Upper lobe of right lung (tissue), 1 donor: ENCODE data around the gene RUNDC1. TPM values are rescaled to one million over a fixed set of nuclear protein-coding genes. Genes with fewer than 3 reads are reported as not detected.

Experiments
- ATAC-seq: fragments of 200-7000 bp; cut with Tn5 transposase; one replicate; pipeline ENCODE4 v1.9.1; 2020; ENCODE audit warnings: mild to moderate bottlenecking, moderate library complexity
- DNase-seq: peaks from one replicate; pipeline ENCODE4 v3.0.0-alpha.2; 2020
- H3K27ac ChIP-seq: fragments of 200-600 bp; one replicate; pipeline ENCODE4 v1.8.0; 2022
- H3K27me3 ChIP-seq: fragments of 200-600 bp; one replicate; pipeline ENCODE4 v1.8.0; 2022; ENCODE audit warnings: mild to moderate bottlenecking
- H3K36me3 ChIP-seq: fragments of 200-600 bp; one replicate; pipeline ENCODE4 v1.8.0; 2022
- H3K4me1 ChIP-seq: fragments of 200-600 bp; one replicate; pipeline ENCODE4 v1.8.0; 2022
- H3K4me3 ChIP-seq: fragments of 200-600 bp; one replicate; pipeline ENCODE4 v1.8.0; 2022; ENCODE audit warnings: mild to moderate bottlenecking
- H3K9me3 ChIP-seq: fragments of 200-600 bp; one replicate; pipeline ENCODE4 v1.8.0; 2022
- CTCF ChIP-seq: fragments of 200-600 bp; IDR thresholded peaks from one replicate; pipeline ENCODE4 v1.8.0; 2022; ENCODE audit warnings: antibody characterized with exemption
- intact Hi-C: fragments of 100-400 bp; cut with DNase I; formaldehyde crosslinking; loops from one replicate; pipeline ENCODE4 v1.11.0; 2022
- total RNA-seq: library from RNA; stranded (reverse); fragmentation: NEBNext Ultra II Directional; extraction: Animal tissue kit (Norgen Biotek cat#: 25700); gene quantifications from one replicate; pipeline ENCODE4 v1.2.1, GENCODE V29; 2021
- donor health status: DM: no; HTN: yes; CAD: no; lungs with severe emphysema.

RUNDC1 gene
- total RNA-seq, 1 donor from 2014 or later = 14.4 TPM

GRCh38 chr17:43028221-43028861 is 48.0 kb downstream of the RUNDC1 start:
- no peaks in the 10 kb centered on the region for H3K36me3 ChIP-seq
- peaks cover 9% of the 10 kb centered on the region for H3K4me1 ChIP-seq
- no peak overlapping the region for H3K27ac ChIP-seq
- TF ChIP-seq CTCF = no peak
- no peaks in the 10 kb centered on the region for H3K27me3 ChIP-seq
- no peak for DNase-seq
- H3K9me3 ChIP-seq = no peaks in the 10 kb centered on the region
- ATAC-seq = no peak
- intact Hi-C loops = no loop called here
- no peak overlapping the region for H3K4me3 ChIP-seq

- no peak overlapping the region for H3K4me3 ChIP-seq
- DNase-seq (no peak), ATAC-seq (no peak)
- H3K27ac ChIP-seq = no peak overlapping the region
- no peaks in the 10 kb centered on the region for H3K9me3 ChIP-seq
- intact Hi-C loops = no loop called here
- H3K36me3 ChIP-seq = no peaks in the 10 kb centered on the region
- no peaks in the 10 kb centered on the region for H3K27me3 ChIP-seq
- peaks cover 3% of the 10 kb centered on the region for H3K4me1 ChIP-seq
- TF ChIP-seq CTCF = no peak
These were observed 49.9 kb downstream of the RUNDC1 start for GRCh38 chr17:43030137-43030767.

- no peak for TF ChIP-seq CTCF
- ATAC-seq (no peak), DNase-seq (no peak)
- Histone ChIP-seq H3K4me1 (peaks cover 3% of the 10 kb centered on the region), H3K36me3 (no peaks in the 10 kb centered on the region), H3K27me3 (no peaks in the 10 kb centered on the region), H3K27ac (no peak overlapping the region), H3K9me3 (no peaks in the 10 kb centered on the region), H3K4me3 (no peak overlapping the region)
- intact Hi-C loops = no loop called here
These were observed 51.3 kb downstream of the RUNDC1 start for GRCh38 chr17:43031666-43032065.

- intact Hi-C loops = no loop called here
- DNase-seq (no peak), ATAC-seq (no peak)
- no peaks in the 10 kb centered on the region for H3K9me3 ChIP-seq
- no peak overlapping the region for H3K27ac ChIP-seq
- TF ChIP-seq CTCF = no peak
- no peaks in the 10 kb centered on the region for H3K27me3 ChIP-seq
- peaks cover 3% of the 10 kb centered on the region for H3K4me1 ChIP-seq
- no peak overlapping the region for H3K4me3 ChIP-seq
- H3K36me3 ChIP-seq = no peaks in the 10 kb centered on the region
These were observed 53.9 kb downstream of the RUNDC1 start for GRCh38 chr17:43033948-43034881.

- Histone ChIP-seq H3K9me3 (no peaks in the 10 kb centered on the region), H3K27me3 (no peaks in the 10 kb centered on the region), H3K4me3 (no peak overlapping the region), H3K36me3 (no peaks in the 10 kb centered on the region), H3K27ac (no peak overlapping the region), H3K4me1 (peaks cover 1% of the 10 kb centered on the region)
- intact Hi-C loops = no loop called here
- no peak for TF ChIP-seq CTCF
- DNase-seq (no peak), ATAC-seq (no peak)
These were observed 54.5 kb downstream of the RUNDC1 start for GRCh38 chr17:43034894-43035293.
